PC-3 (cell line): ENCODE data around the gene ARHGAP15.

Experiments
- EZH2 ChIP-seq: fragments of 300-600 bp; sonication (generic); IDR thresholded peaks from one replicate; pipeline ENCODE4 v1.6.1; 2017; ENCODE audit warnings: antibody characterized with exemption, mild to moderate bottlenecking, low read length; ENCODE audit not compliant: unreplicated experiment
- EZH2phosphoT487 ChIP-seq: fragments of 300-600 bp; sonication (generic); IDR thresholded peaks from 2 replicates; pipeline ENCODE4 v1.6.1; 2018; ENCODE audit warnings: mild to moderate bottlenecking, antibody characterized with exemption, low read length, borderline replicate concordance
- TF ChIP-seq, protein P1 (sequence below): fragments of 300-600 bp; sonication (generic); conservative IDR thresholded peaks from 2 replicates; pipeline ENCODE4 v1.5.1; 2017; ENCODE audit warnings: antibody characterized with exemption, low read depth, mild to moderate bottlenecking, low read length

DNA sequence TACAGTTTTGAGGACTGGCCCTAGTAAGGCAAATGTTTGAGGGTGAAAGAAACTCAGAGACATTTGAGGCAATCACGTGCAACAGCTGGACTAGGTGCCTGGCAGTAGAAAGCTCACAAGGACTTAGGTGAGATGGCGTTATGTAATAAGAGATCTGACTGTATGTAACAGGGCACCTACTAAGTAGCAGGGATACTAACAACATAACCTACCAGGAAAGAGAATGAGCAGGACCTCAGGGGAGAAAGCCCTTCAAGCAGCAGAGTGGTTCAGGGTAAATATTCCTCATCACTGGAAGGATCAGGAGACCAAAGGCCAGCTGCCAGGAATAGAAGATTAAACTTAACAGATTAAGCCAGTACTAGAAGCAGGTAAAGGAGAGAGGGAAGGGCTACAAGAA lies 53.4 kb downstream of the ARHGAP15 start:
- TF ChIP-seq, protein P1, sequence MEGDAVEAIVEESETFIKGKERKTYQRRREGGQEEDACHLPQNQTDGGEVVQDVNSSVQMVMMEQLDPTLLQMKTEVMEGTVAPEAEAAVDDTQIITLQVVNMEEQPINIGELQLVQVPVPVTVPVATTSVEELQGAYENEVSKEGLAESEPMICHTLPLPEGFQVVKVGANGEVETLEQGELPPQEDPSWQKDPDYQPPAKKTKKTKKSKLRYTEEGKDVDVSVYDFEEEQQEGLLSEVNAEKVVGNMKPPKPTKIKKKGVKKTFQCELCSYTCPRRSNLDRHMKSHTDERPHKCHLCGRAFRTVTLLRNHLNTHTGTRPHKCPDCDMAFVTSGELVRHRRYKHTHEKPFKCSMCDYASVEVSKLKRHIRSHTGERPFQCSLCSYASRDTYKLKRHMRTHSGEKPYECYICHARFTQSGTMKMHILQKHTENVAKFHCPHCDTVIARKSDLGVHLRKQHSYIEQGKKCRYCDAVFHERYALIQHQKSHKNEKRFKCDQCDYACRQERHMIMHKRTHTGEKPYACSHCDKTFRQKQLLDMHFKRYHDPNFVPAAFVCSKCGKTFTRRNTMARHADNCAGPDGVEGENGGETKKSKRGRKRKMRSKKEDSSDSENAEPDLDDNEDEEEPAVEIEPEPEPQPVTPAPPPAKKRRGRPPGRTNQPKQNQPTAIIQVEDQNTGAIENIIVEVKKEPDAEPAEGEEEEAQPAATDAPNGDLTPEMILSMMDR: no peak
- no peak for TF ChIP-seq EZH2phosphoT487
- TF ChIP-seq EZH2: no peak
